HFFc6 (cell line): ENCODE measurements around the gene HEATR5B. TPM values are rescaled to one million over a fixed set of nuclear protein-coding genes. Genes with fewer than 3 reads are reported as not detected.

Experiments used
- DNase-seq: peaks from one replicate; pipeline ENCODE4 v3.0.0-alpha.2; 2018
- H3K27ac Mint-ChIP-seq: 2 replicates; pipeline ENCODE4 v1.8.0; 2020; ENCODE audit warnings: mild to moderate bottlenecking, mixed read lengths
- H3K27me3 Mint-ChIP-seq: 2 replicates; pipeline ENCODE4 v1.8.0; 2021; ENCODE audit warnings: mild to moderate bottlenecking, moderate library complexity, mixed read lengths; ENCODE audit not compliant: insufficient read depth
- H3K36me3 Mint-ChIP-seq: 2 replicates; pipeline ENCODE4 v1.8.0; 2021; ENCODE audit warnings: low read depth, mixed read lengths
- H3K4me1 Mint-ChIP-seq: 2 replicates; pipeline ENCODE4 v1.8.0; 2020; ENCODE audit warnings: low read depth, mixed read lengths
- H3K4me3 Mint-ChIP-seq: 2 replicates; pipeline ENCODE4 v1.8.0; 2020; ENCODE audit warnings: mild to moderate bottlenecking, moderate library complexity, mixed read lengths
- H3K9me3 Mint-ChIP-seq: 2 replicates; pipeline ENCODE4 v1.8.0; 2020; ENCODE audit warnings: mild to moderate bottlenecking, mixed read lengths
- total RNA-seq, 6 experiments: library from RNA; stranded (reverse); fragmentation: NEBNext Ultra II Directional; extraction: Animal tissue kit (Norgen Biotek cat#: 25700); gene quantifications; 2 replicates in 1 of 6; 3 replicates in 5 of 6; pipeline ENCODE4 v1.2.3, GENCODE V29; 2021
- TF ChIP-seq, protein P1 (sequence below): fragments of 200-600 bp; sonication (generic); IDR thresholded peaks from 2 replicates; pipeline ENCODE4 v1.5.0; 2021; ENCODE audit warnings: antibody characterized with exemption, mild to moderate bottlenecking

HEATR5B gene
- total RNA-seq, 6 experiments from 2014 or later = 9.9 to 12.5 (median 12.1) TPM

DNA sequence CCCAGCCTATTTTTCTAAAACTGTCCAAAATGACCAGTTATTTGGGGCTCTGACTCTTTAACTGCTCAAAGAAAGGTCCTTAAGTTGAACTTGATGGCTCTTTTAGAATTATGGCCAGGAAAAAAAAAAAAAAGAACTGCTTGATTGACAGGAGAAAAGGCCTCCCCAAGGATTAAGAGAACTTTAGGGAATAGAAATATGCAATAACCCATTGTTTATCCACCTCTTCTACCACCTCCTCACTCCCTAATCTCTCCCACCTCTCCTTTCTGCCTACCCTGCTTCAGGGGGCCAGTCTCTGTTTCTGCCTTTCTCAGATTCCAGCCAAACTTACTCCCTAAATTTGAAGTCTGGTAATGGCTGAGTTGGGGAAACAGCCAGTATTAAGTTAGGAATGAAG, 112.2 kb downstream of the HEATR5B start:
- Mint-ChIP-seq H3K4me1 (peaks cover 12% of the 10 kb centered on the region), H3K9me3 (no peaks in the 10 kb centered on the region), H3K27me3 (no peaks in the 10 kb centered on the region), H3K27ac (no peak overlapping the region), H3K36me3 (no peaks in the 10 kb centered on the region), H3K4me3 (no peak overlapping the region)
- no peak for DNase-seq
- TF ChIP-seq, protein P1, sequence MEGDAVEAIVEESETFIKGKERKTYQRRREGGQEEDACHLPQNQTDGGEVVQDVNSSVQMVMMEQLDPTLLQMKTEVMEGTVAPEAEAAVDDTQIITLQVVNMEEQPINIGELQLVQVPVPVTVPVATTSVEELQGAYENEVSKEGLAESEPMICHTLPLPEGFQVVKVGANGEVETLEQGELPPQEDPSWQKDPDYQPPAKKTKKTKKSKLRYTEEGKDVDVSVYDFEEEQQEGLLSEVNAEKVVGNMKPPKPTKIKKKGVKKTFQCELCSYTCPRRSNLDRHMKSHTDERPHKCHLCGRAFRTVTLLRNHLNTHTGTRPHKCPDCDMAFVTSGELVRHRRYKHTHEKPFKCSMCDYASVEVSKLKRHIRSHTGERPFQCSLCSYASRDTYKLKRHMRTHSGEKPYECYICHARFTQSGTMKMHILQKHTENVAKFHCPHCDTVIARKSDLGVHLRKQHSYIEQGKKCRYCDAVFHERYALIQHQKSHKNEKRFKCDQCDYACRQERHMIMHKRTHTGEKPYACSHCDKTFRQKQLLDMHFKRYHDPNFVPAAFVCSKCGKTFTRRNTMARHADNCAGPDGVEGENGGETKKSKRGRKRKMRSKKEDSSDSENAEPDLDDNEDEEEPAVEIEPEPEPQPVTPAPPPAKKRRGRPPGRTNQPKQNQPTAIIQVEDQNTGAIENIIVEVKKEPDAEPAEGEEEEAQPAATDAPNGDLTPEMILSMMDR = no peak

DNA sequence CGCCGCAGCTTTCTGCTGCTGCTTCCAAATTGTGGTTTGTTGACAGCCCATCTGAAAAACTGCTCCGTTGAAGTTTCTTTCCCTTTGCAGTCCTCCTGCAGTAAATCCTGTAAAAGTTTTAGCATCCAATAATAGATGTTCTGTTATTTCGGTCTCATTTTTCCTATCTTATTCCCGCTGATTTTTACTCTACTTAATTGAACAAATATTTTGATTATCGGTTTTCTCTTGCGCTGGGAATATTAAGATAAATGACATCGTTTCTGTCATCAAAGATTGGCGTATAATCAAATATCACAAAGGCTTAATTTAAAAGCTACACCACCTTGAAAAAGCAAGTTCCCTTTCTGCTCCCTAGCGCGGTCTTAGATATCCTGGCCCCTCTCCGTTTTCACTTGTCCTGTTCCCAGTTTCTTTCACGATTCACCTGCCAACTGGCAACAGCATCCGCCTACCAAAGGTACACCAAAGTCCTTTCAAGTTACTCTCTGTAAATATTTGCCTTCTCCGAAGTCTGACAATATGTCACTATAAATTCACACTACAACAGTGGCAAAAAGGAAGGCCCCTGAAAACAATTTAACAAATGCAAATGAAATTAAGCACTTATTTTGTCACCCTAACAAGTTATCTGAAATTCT, 116.8 kb downstream of the HEATR5B start:
- Mint-ChIP-seq H3K9me3 (no peaks in the 10 kb centered on the region), H3K4me1 (peaks cover 37% of the 10 kb centered on the region), H3K27me3 (peaks cover 2% of the 10 kb centered on the region; the same call in 1 of the 2 replicates), H3K36me3 (no peaks in the 10 kb centered on the region), H3K27ac (peak overlapping the region; percentile 90), H3K4me3 (peak overlapping the region; percentile 96)
- DNase-seq = no peak
- TF ChIP-seq, protein P1 = no peak

DNA sequence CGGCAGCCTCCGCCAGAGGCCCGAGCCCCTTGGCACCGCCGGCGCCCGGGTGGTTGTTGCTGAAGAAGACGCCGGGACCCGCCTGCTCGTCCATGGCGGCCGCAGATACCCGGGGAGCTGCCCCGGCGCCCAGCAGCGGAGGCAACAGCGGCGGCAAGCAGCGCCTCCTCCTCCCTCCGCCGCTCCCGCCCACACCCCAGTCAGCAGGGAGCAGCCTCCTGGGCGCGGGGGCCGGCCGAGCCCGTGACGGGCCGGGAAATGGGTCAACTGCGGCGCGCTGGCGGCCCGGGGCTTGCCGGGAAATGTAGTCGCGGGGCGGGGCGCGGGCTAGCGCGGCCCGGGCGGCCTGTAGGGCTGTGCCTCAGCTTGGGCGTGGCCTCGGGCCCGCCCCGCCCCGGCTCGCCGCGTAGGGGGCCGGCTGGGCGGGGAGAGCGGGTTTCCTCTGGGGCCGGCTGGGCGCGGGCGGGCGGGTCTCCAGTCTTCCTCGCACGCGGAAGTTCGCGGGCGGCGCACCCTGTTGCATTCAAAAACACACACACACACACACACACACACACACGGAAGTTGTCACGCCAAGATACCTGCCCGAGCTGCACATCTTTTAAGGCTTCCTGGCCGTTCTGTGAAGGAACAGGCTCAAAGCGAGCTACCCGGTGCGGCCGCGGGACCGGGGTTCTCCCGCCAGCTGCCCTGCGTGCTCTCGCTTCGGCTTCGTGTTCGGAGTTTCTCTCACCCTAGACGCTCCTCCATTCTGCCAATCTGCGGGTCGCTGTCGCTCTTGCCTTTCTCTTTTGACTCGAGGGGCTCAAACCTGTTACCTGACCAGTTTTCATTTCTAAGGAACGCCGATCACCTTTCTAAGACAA, 117.6 kb downstream of the HEATR5B start, which contains the start of gene STRN:
STRN (minus strand) TSS at position 167 of the 866 bp plus-strand sequence; CDS start at position 94, 73 bp downstream.
- Mint-ChIP-seq H3K4me1 (peaks cover 37% of the 10 kb centered on the region), H3K27me3 (peaks cover 2% of the 10 kb centered on the region; the same call in 1 of the 2 replicates), H3K27ac (peak within 1 kb of the TSS; percentile 90), H3K4me3 (peak within 1 kb of the TSS; percentile 96), H3K9me3 (no peaks in the 10 kb centered on the region), H3K36me3 (no peaks in the 10 kb centered on the region)
- TF ChIP-seq, protein P1 = no peak
- DNase-seq = peak; percentile 93

GRCh38 chr2:36965751-36966369, 118.3 kb downstream of the HEATR5B start:
- Mint-ChIP-seq H3K4me3 (peak overlapping the region; percentile 96), H3K27ac (peak overlapping the region; percentile 72), H3K36me3 (no peaks in the 10 kb centered on the region), H3K27me3 (peaks cover 2% of the 10 kb centered on the region; the same call in 1 of the 2 replicates), H3K9me3 (no peaks in the 10 kb centered on the region), H3K4me1 (peaks cover 37% of the 10 kb centered on the region)
- TF ChIP-seq, protein P1 = no peak
- DNase-seq = no peak

DNA sequence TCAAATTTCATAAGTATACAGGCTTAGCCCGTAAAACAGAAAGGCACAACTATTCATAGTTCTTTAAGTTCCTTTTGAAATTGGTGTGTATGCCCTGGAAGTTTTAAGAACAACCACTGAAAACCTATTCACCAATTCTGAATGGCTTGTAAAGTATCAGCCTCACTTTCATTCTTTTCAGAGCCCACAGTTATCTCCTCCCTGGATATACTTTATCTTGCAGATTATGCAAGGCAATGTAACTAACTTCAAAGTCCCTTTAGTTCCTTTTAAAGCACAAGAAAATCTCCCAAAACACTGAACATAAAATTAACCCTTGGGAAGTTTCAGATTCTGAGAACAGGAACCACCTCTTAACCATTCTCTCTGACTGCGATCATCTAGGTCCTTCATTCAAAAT, 119.0 kb downstream of the HEATR5B start:
- H3K27me3 Mint-ChIP-seq = peaks cover 2% of the 10 kb centered on the region; the same call in 1 of the 2 replicates
- TF ChIP-seq, protein P1 = no peak
- no peaks in the 10 kb centered on the region for H3K36me3 Mint-ChIP-seq
- H3K4me1 Mint-ChIP-seq = peaks cover 37% of the 10 kb centered on the region
- H3K27ac Mint-ChIP-seq = peak overlapping the region; percentile 72
- peak overlapping the region; percentile 96 for H3K4me3 Mint-ChIP-seq
- no peak for DNase-seq
- H3K9me3 Mint-ChIP-seq = no peaks in the 10 kb centered on the region
